GM12865 (cell line): Measurements from ENCODE around the gene TMEM244.

ENCODE experiments used
- DNase-seq: peaks from one replicate; pipeline ENCODE4 v3.0.0; 2010; ENCODE audit warnings: low read depth
- H3K4me3 ChIP-seq: 2 replicates; pipeline ENCODE4 v1.5.1; 2011; ENCODE audit warnings: mild to moderate bottlenecking, low read depth, low read length, control low read depth
- TF ChIP-seq, protein P1 (sequence below): IDR thresholded peaks from 2 replicates; pipeline ENCODE4 v1.5.1; 2011; ENCODE audit warnings: low read length, control low read depth, low read depth, inconsistent platforms; ENCODE audit not compliant: insufficient read depth; ENCODE audit errors: missing control alignments

The TMEM244 gene

DNA sequence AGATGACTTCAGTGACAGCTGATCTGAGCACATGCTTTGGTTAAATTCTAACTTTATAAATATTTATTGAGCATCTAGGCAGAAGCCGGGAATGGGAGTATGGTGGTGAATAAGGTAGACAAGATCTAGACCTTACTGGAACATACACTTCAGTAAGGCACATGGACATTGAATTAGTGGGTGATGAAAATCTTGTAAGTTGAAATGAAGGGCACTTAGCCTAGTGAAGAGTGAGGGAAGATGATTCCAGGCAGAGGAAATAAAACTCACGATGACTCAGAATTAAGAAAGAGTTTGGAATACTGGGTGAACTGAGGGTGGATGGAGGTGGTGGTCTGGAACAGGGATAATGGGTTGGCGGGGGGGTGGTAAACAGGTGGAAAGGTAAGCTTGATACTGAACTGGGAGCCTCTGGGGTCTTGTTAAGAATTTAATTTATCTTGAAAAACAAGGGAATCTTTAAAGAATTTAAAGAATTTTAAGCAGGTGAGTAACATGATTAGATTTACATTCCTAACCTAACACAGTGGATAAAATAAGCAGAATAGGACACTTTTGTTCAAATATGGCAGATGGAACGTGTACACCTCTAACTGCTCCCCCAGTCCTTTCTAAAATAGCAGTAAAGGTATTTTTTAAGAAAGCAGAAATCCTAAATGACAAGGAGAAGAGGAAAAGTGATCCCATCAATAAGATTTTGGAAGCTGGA lies 75.9 kb downstream of the TMEM244 start:
- H3K4me3 ChIP-seq = no peak overlapping the region
- no peak for DNase-seq
- TF ChIP-seq, protein P1, sequence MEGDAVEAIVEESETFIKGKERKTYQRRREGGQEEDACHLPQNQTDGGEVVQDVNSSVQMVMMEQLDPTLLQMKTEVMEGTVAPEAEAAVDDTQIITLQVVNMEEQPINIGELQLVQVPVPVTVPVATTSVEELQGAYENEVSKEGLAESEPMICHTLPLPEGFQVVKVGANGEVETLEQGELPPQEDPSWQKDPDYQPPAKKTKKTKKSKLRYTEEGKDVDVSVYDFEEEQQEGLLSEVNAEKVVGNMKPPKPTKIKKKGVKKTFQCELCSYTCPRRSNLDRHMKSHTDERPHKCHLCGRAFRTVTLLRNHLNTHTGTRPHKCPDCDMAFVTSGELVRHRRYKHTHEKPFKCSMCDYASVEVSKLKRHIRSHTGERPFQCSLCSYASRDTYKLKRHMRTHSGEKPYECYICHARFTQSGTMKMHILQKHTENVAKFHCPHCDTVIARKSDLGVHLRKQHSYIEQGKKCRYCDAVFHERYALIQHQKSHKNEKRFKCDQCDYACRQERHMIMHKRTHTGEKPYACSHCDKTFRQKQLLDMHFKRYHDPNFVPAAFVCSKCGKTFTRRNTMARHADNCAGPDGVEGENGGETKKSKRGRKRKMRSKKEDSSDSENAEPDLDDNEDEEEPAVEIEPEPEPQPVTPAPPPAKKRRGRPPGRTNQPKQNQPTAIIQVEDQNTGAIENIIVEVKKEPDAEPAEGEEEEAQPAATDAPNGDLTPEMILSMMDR = no peak
